A673 (cell line): ENCODE measurements around the gene IP6K1. TPM values are rescaled to one million over a fixed set of nuclear protein-coding genes. Genes with fewer than 3 reads are reported as not detected.

Source experiments
- BruUV-seq: library from RNA; stranded (reverse); fragments of 400-500 nt; replicated peaks from 2 replicates; lab custom pipeline; 2021; lab: Mats Ljungman, UMichigan
- CTCF ChIA-PET: fragments of 300-600 bp; sonication (Branson Sonifier 250); formaldehyde crosslinking; loops from one replicate; lab custom pipeline; 2022; ENCODE audit warnings: antibody characterized with exemption; lab: Charles Lee
- POLR2A ChIA-PET: fragments of 300-600 bp; sonication (Branson Sonifier 250); formaldehyde crosslinking; loops from one replicate; lab custom pipeline; 2022; ENCODE audit warnings: antibody characterized with exemption; ENCODE audit not compliant: low non-redundant PET; lab: Charles Lee
- DNase-seq: peaks from one replicate; pipeline ENCODE4 v3.0.0-alpha.2; 2015; ENCODE audit warnings: low spot score
- H3K27ac ChIP-seq: fragments of 200-600 bp; sonication (generic); 2 replicates; pipeline ENCODE4 v1.5.1; 2016; ENCODE audit warnings: mixed run types, low read depth, mild to moderate bottlenecking, mixed read lengths, antibody characterized with exemption, low read length; ENCODE audit not compliant: poor library complexity, severe bottlenecking
- H3K27me3 ChIP-seq: fragments of 200-600 bp; sonication (generic); replicated peaks from 2 replicates; pipeline ENCODE4 v1.6.1; 2017; ENCODE audit warnings: mixed run types, low read depth, mild to moderate bottlenecking, mixed read lengths, antibody characterized with exemption, low read length; ENCODE audit not compliant: insufficient read depth, poor library complexity
- H3K36me3 ChIP-seq: fragments of 200-600 bp; sonication (generic); 2 replicates; pipeline ENCODE4 v1.6.1; 2016; ENCODE audit warnings: mixed run types, mild to moderate bottlenecking, mixed read lengths, antibody characterized with exemption, low read length; ENCODE audit not compliant: insufficient read depth, poor library complexity, severe bottlenecking
- H3K4me1 ChIP-seq: fragments of 200-600 bp; sonication (generic); 2 replicates; pipeline ENCODE4 v1.6.1; 2017; ENCODE audit warnings: mixed run types, mild to moderate bottlenecking, mixed read lengths, antibody characterized with exemption, low read length; ENCODE audit not compliant: insufficient read depth, poor library complexity, severe bottlenecking
- H3K4me3 ChIP-seq: fragments of 200-600 bp; sonication (generic); 2 replicates; pipeline ENCODE4 v1.5.1; 2016; ENCODE audit warnings: low read depth, mixed run types, mild to moderate bottlenecking, mixed read lengths, low read length; ENCODE audit not compliant: poor library complexity, severe bottlenecking
- H3K9me3 ChIP-seq: fragments of 200-600 bp; sonication (generic); 2 replicates; pipeline ENCODE4 v1.6.1; 2016; ENCODE audit warnings: mixed run types, low read depth, mild to moderate bottlenecking, mixed read lengths, antibody characterized with exemption, low read length; ENCODE audit not compliant: poor library complexity, severe bottlenecking
- CTCF ChIP-seq: fragments of 300-800, 200-600 bp; sonication (generic); conservative IDR thresholded peaks from 2 replicates; pipeline ENCODE4 v1.5.1; 2017; ENCODE audit warnings: low read depth, mild to moderate bottlenecking, antibody characterized with exemption, low read length, moderate library complexity, mixed read lengths
- EZH2 ChIP-seq: fragments of 200-600 bp; sonication (generic); IDR thresholded peaks from 2 replicates; pipeline ENCODE4 v1.6.1; 2017; ENCODE audit warnings: borderline replicate concordance, low read depth, mild to moderate bottlenecking, mixed read lengths, antibody characterized with exemption, low read length; ENCODE audit not compliant: poor library complexity, severe bottlenecking
- intact Hi-C: fragments of 100-400 bp; cut with micrococcal nuclease; formaldehyde crosslinking; loops from one replicate; pipeline ENCODE4 v1.10.0; 2022; ENCODE audit not compliant: unreplicated experiment
- total RNA-seq: library from RNA; stranded (reverse); gene quantifications from 2 replicates; pipeline ENCODE4 v1.2.3, GENCODE V29; 2021

IP6K1 gene
- total RNA-seq, 1 experiment from 2014 or later = 29.0 TPM

GRCh38 chr3:49756036-49756435, 30.3 kb downstream of the IP6K1 start:
- Histone ChIP-seq H3K36me3 (no peaks in the 10 kb centered on the region), H3K27ac (no peak overlapping the region), H3K27me3 (no peaks in the 10 kb centered on the region), H3K9me3 (no peaks in the 10 kb centered on the region), H3K4me3 (no peak overlapping the region), H3K4me1 (no peaks in the 10 kb centered on the region)
- BruUV-seq = no TSS peak
- intact Hi-C loops = no loop called here
- POLR2A ChIA-PET = no interaction called here
- CTCF ChIA-PET = no interaction called here
- DNase-seq = no peak
- TF ChIP-seq CTCF = no peak
- no peak for TF ChIP-seq EZH2

GRCh38 chr3:49754536-49754935, 31.8 kb downstream of the IP6K1 start:
- no peaks in the 10 kb centered on the region for H3K4me1 ChIP-seq
- H3K27ac ChIP-seq = no peak overlapping the region
- intact Hi-C loops = no loop called here
- no peak for TF ChIP-seq CTCF
- no peak for TF ChIP-seq EZH2
- no peaks in the 10 kb centered on the region for H3K36me3 ChIP-seq
- BruUV-seq = no TSS peak
- no peak overlapping the region for H3K4me3 ChIP-seq
- ChIA-PET POLR2A (no interaction called here), CTCF (no interaction called here)
- H3K9me3 ChIP-seq = no peaks in the 10 kb centered on the region
- no peaks in the 10 kb centered on the region for H3K27me3 ChIP-seq
- no peak for DNase-seq

- intact Hi-C loops = no loop called here
- no peak overlapping the region for H3K27ac ChIP-seq
- no peaks in the 10 kb centered on the region for H3K27me3 ChIP-seq
- H3K9me3 ChIP-seq = no peaks in the 10 kb centered on the region
- H3K4me1 ChIP-seq = no peaks in the 10 kb centered on the region
- TF ChIP-seq CTCF = no peak
- no peak for TF ChIP-seq EZH2
- no peak for DNase-seq
- ChIA-PET CTCF (no interaction called here), POLR2A (no interaction called here)
- no peaks in the 10 kb centered on the region for H3K36me3 ChIP-seq
- no peak overlapping the region for H3K4me3 ChIP-seq
- BruUV-seq = no TSS peak
Observed at GRCh38 chr3:49751501-49751900, 34.8 kb downstream of the IP6K1 start.
